Jurkat, Clone E6-1 (cell line): ENCODE measurements around the gene ARF1.
A peak's percentile ranks its signal among the peaks of the same experiment; 100 is the strongest.

Source experiments
- DNase-seq: peaks from one replicate; pipeline ENCODE4 v3.0.0-alpha.2; 2011; ENCODE audit warnings: low read depth, low spot score
- H3K4me3 ChIP-seq: 2 replicates; pipeline ENCODE4 v1.5.1; 2011; ENCODE audit warnings: mild to moderate bottlenecking, low read length, control low read depth, moderate library complexity

ARF1 gene

GRCh38 chr1:228048120-228048519 is 34.4 kb upstream of the ARF1 start:
- H3K4me3 ChIP-seq: no peak overlapping the region
- DNase-seq: no peak

DNA sequence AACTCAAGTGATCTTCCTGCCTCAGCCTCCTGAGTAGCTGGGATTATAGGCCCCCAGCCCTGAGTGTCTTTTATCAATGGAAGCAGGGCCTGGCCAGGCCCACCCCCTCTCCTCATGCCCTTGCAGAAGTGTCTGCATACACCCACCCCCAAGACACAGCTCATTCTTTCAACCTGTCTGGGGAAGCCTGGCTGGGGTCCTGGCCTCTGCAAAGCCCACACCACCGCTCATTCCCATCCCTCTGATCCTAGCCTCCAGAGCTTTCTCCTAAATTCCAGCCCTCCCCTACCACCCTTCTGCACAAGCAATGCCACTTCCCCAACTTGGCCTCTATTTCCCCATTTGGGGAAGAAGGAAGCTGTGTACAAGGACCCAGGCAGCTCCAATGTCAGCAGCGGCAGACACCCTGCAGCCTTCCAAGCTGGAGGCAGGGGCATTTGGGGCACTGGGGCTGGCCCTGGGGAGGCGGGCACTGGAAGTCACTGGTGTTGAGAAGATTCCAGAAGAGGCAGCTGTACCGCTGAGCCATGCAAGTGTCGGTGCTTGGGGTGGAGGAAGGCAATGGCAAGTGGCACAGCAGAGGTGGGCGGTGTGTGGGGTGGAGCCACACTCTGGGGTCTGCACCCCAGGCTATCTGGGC is 33.7 kb upstream of the ARF1 start:
- H3K4me3 ChIP-seq: no peak overlapping the region
- DNase-seq: no peak

DNA sequence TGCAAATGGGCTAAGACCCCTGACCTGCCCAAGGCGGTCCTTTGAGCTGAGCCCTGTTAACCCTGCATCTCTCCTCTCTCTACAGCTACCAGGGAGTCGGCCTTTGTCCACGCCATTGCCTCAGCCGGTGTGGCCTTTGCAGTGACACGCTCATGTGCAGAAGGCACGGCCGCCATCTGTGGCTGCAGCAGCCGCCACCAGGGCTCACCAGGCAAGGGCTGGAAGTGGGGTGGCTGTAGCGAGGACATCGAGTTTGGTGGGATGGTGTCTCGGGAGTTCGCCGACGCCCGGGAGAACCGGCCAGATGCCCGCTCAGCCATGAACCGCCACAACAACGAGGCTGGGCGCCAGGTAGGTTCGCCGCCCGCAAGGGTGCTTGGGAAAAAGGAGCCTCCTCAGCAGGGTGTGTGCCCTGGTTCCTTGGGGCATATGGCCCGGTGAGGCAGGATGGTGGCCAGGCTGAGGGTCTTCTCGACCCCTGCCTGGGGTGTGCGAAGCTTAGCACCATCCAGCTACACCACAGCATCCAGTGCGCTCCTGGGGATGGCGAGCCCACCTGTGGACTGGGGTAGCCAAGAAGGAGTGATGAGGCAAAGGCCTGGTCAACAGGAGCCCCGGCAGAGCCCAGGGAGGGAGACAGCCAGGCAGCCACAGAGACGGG is 31.8 kb upstream of the ARF1 start:
- no peak for DNase-seq
- no peak overlapping the region for H3K4me3 ChIP-seq

GRCh38 chr1:228058172-228058948 is 24.1 kb upstream of the ARF1 start:
- H3K4me3 ChIP-seq: no peak overlapping the region
- no peak for DNase-seq

DNA sequence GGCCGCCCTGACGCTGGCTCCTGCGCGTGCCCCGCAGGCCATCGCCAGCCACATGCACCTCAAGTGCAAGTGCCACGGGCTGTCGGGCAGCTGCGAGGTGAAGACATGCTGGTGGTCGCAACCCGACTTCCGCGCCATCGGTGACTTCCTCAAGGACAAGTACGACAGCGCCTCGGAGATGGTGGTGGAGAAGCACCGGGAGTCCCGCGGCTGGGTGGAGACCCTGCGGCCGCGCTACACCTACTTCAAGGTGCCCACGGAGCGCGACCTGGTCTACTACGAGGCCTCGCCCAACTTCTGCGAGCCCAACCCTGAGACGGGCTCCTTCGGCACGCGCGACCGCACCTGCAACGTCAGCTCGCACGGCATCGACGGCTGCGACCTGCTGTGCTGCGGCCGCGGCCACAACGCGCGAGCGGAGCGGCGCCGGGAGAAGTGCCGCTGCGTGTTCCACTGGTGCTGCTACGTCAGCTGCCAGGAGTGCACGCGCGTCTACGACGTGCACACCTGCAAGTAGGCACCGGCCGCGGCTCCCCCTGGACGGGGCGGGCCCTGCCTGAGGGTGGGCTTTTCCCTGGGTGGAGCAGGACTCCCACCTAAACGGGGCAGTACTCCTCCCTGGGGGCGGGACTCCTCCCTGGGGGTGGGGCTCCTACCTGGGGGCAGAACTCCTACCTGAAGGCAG is 23.4 kb upstream of the ARF1 start:
- no peak overlapping the region for H3K4me3 ChIP-seq
- no peak for DNase-seq

DNA sequence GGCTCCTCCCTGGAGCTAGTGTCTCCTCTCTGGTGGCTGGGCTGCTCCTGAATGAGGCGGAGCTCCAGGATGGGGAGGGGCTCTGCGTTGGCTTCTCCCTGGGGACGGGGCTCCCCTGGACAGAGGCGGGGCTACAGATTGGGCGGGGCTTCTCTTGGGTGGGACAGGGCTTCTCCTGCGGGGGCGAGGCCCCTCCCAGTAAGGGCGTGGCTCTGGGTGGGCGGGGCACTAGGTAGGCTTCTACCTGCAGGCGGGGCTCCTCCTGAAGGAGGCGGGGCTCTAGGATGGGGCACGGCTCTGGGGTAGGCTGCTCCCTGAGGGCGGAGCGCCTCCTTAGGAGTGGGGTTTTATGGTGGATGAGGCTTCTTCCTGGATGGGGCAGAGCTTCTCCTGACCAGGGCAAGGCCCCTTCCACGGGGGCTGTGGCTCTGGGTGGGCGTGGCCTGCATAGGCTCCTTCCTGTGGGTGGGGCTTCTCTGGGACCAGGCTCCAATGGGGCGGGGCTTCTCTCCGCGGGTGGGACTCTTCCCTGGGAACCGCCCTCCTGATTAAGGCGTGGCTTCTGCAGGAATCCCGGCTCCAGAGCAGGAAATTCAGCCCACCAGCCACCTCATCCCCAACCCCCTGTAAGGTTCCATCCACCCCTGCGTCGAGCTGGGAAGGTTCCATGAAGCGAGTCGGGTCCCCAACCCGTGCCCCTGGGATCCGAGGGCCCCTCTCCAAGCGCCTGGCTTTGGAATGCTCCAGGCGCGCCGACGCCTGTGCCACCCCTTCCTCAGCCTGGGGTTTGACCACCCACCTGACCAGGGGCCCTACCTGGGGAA is 22.7 kb upstream of the ARF1 start:
- DNase-seq: peak; percentile 28

GRCh38 chr1:228060458-228061190 is 21.9 kb upstream of the ARF1 start:
- no peak overlapping the region for H3K4me3 ChIP-seq
- DNase-seq: no peak

More for the DNA sequence above, 22.7 kb upstream of the ARF1 start:
- no peak overlapping the region for H3K4me3 ChIP-seq

GRCh38 chr1:228061411-228062084 is 21.0 kb upstream of the ARF1 start:
- no peak overlapping the region for H3K4me3 ChIP-seq

GRCh38 chr1:228062085-228062791 is 20.3 kb upstream of the ARF1 start:
- DNase-seq: no peak
- no peak overlapping the region for H3K4me3 ChIP-seq

More at GRCh38 chr1:228061411-228062084, 21.0 kb upstream of the ARF1 start:
- no peak for DNase-seq

GRCh38 chr1:228062812-228063211 is 19.7 kb upstream of the ARF1 start:
- DNase-seq: no peak
- no peak overlapping the region for H3K4me3 ChIP-seq

GRCh38 chr1:228063251-228064191 is 19.0 kb upstream of the ARF1 start:
- no peak overlapping the region for H3K4me3 ChIP-seq
- DNase-seq: no peak

DNA sequence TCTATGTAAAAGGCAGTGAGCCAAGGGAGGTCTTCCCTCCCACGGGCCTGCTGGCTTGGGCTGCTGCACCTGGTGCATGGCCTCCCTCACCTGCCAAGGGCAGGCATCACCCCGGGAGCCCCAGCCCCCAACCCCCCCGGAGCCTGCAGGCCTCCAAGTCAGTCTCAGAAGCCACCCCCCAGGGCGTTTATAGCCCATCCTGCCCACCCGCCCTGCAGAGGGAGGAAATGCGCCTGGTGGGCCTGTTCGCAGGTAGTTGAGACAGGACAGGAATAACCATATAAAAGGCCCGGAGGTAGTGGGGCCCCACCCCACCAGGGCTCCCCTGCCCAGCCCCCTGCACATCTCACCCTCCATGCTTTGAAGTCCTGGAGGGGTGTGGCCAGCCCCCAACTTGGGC is 18.2 kb upstream of the ARF1 start:
- no peak overlapping the region for H3K4me3 ChIP-seq
- no peak for DNase-seq

- H3K4me3 ChIP-seq: no peak overlapping the region
- no peak for DNase-seq
These were observed 17.6 kb upstream of the ARF1 start for GRCh38 chr1:228064741-228065542.

GRCh38 chr1:228065543-228066347 is 16.8 kb upstream of the ARF1 start:
- no peak for DNase-seq

GRCh38 chr1:228066416-228066815 is 16.1 kb upstream of the ARF1 start:
- no peak for DNase-seq
- no peak overlapping the region for H3K4me3 ChIP-seq

More at GRCh38 chr1:228065543-228066347, 16.8 kb upstream of the ARF1 start:
- no peak overlapping the region for H3K4me3 ChIP-seq
